Thoracic aorta (tissue), 2 donors: ENCODE measurements around the gene FBN2. TPM values are rescaled to one million over a fixed set of nuclear protein-coding genes. Genes with fewer than 3 reads are reported as not detected.
"Not testable (repeated sequence)": the region's sequence is repeated elsewhere in the genome, so short reads cannot be mapped to it uniquely, and the experiment has no call there.

Experiments
- ATAC-seq: fragments of 150-250 bp; one replicate; pipeline ENCODE4 v1.8.0; 2017; ENCODE audit warnings: low read depth; ENCODE audit not compliant: insufficient number of reproducible peaks, low FRiP score
- DNase-seq: peaks from one replicate; pipeline ENCODE4 v3.0.0-alpha.2; 2020; ENCODE audit warnings: low spot score
- H3K27ac ChIP-seq, 2 donors: fragments of 200-600 bp; sonication (generic); 1 replicate in 1 of 2; 2 replicates in 1 of 2; pipeline ENCODE4 v1.5.1; 2016; ENCODE audit warnings: mild to moderate bottlenecking in 2 of 2, moderate library complexity in 2 of 2
- H3K27me3 ChIP-seq: fragments of 200-600 bp; sonication (generic); replicated peaks from 2 replicates; pipeline ENCODE4 v1.6.0; 2016; ENCODE audit warnings: mild to moderate bottlenecking; ENCODE audit not compliant: insufficient read depth
- H3K36me3 ChIP-seq: fragments of 200-600 bp; sonication (generic); one replicate; pipeline ENCODE4 v1.5.1; 2016
- H3K4me1 ChIP-seq, 2 donors: fragments of 200-600 bp; sonication (generic); 1 replicate in 1 of 2; 2 replicates in 1 of 2; pipeline versions ENCODE4 v1.5.1 to v1.6.0; 2016; ENCODE audit warnings: low read depth in 2 of 2, mild to moderate bottlenecking in 1 of 2; ENCODE audit not compliant: control insufficient read depth in 1 of 2
- H3K4me3 ChIP-seq: fragments of 200-600 bp; sonication (generic); 2 replicates; pipeline ENCODE4 v1.5.1; 2016; ENCODE audit warnings: mild to moderate bottlenecking
- H3K9me3 ChIP-seq: fragments of 200-600 bp; sonication (generic); 2 replicates; pipeline ENCODE4 v1.5.1; 2016
- CTCF ChIP-seq: fragments of 200-600 bp; sonication (generic); IDR thresholded peaks from one replicate; pipeline ENCODE4 v1.5.1; 2019; ENCODE audit warnings: antibody characterized with exemption
- total RNA-seq, 2 donors: library from RNA; depleted of rRNA; stranded (reverse); fragments of >200 nt; gene quantifications; one replicate each; pipeline versions ENCODE4 v1.1.0 to v1.2.3, GENCODE V29; 2016

The FBN2 gene
- total RNA-seq, 2 donors from 2014 or later: 0.68 to 5.8 TPM

GRCh38 chr5:128466554-128466953, 71.5 kb downstream of the FBN2 start:
- Histone ChIP-seq H3K4me1 (peaks cover 0 to 6% of the 10 kb centered on the region in 2 donors), H3K27me3 (no peaks in the 10 kb centered on the region), H3K4me3 (no peak overlapping the region), H3K27ac (no peak overlapping the region), H3K9me3 (no peaks in the 10 kb centered on the region), H3K36me3 (no peaks in the 10 kb centered on the region)
- ATAC-seq: no peak
- no peak for DNase-seq
- no peak for TF ChIP-seq CTCF

DNA sequence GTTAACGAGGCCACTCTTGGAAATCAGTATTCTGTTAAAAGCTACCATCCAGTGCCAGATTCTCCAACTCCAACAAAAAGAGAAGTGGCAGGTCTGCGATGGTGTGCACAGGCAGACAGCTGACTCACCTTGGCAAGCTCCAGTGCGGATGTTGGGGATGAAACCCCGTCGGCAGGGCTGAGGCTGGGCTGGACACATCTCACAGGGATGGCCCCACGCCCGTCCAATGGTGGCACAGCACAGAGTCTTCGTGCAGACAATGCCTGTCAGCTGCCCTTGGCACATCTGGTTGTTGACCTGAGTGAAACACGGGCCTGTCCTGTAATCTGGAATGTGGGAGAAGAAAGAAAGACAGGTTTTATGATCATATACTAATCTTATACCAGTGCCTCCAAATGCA, 73.4 kb downstream of the FBN2 start:
- Histone ChIP-seq H3K36me3 (no peaks in the 10 kb centered on the region), H3K9me3 (peaks cover 4% of the 10 kb centered on the region), H3K4me1 (peaks cover 0 to 6% of the 10 kb centered on the region in 2 donors), H3K4me3 (no peak overlapping the region), H3K27ac (no peak overlapping the region), H3K27me3 (no peaks in the 10 kb centered on the region)
- DNase-seq (no peak), ATAC-seq (no peak)
- TF ChIP-seq CTCF: no peak

DNA sequence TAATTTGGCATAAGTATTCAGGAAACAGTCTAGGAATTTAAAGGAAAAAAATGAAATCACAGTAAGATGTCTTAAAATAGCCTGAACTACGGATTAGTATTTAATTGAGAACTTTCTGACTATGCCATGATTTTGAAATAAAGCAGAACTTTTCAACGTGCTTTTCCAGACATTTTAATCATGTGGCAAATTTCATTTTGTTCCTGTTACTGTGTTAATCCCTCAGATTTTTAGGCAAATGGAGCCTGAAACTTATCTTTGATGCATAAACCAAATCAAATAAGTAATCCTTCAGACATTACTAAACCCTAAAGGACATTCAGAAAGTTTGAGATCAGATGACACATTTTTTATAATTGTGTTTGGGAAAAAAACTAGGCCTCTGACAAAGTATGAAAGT, 75.7 kb downstream of the FBN2 start:
- Histone ChIP-seq H3K27ac (no peak overlapping the region), H3K4me3 (no peak overlapping the region), H3K27me3 (no peaks in the 10 kb centered on the region), H3K9me3 (peaks cover 4% of the 10 kb centered on the region), H3K36me3 (no peaks in the 10 kb centered on the region), H3K4me1 (peaks cover 0 to 15% of the 10 kb centered on the region in 2 donors)
- DNase-seq (no peak), ATAC-seq (no peak)
- TF ChIP-seq CTCF: no peak

DNA sequence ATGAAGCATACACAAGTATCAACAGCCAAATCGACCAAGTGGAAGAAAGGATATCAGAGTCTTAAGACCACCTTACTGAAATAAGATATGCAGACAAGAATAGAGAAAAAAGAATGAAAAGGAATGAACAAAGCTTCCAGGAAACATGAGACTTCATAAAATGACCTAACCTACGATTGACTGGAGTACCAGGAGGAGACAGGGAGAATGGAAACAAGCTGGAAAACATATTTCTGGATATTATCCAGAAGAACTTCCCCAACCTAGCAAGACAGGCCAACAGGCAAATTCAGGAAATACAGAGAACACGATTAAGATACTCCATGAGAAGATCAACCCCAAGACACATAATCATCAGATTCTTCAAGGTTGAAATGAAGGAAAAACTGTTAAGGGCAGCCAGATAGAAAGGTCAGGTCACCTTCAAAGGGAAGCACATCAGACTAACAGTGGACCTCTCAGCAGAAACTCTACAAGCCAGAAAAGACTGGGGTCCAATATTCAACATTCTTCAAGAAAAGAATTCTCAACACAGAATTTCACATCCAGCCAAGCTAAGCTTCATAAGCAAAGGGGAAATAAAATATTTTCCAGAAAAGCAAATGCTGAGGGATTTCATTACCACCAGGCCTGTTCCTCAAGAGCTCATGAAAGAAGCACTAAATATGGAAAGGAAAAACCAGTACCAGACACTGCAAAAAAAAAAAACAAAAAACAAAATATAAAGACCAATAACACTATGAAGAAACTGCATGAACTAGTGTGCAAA, 80.7 kb downstream of the FBN2 start:
- H3K27me3 ChIP-seq, ATAC-seq, H3K9me3 ChIP-seq, H3K4me3 ChIP-seq, DNase-seq, H3K36me3 ChIP-seq, H3K27ac ChIP-seq: not testable (repeated sequence)
- peaks cover 0 to 11% of the 10 kb centered on the region in 2 donors for H3K4me1 ChIP-seq

GRCh38 chr5:128455841-128456361, 82.1 kb downstream of the FBN2 start:
- ATAC-seq: no peak

More at GRCh38 chr5:128455841-128456361, 82.1 kb downstream of the FBN2 start:
- Histone ChIP-seq H3K4me1 (peaks cover 0 to 10% of the 10 kb centered on the region in 2 donors), H3K27me3 (no peaks in the 10 kb centered on the region), H3K9me3 (peaks cover 4% of the 10 kb centered on the region), H3K4me3 (no peak overlapping the region), H3K27ac (no peak overlapping the region), H3K36me3 (no peaks in the 10 kb centered on the region)
- TF ChIP-seq CTCF: no peak
- DNase-seq: no peak
